ENCODE data around the gene SH2B3.
A peak's percentile ranks its signal among the peaks of the same experiment; 100 is the strongest.

- TF ChIP-seq CTCF (IDR thresholded peaks at IDR 0.05 in 2 of 3, conservative IDR thresholded peaks at IDR 0.05 in 1 of 3; ENCODE audit: insufficient read depth in 2 of 3, low read depth in 1 of 3, low read length in 3 of 3) (peak; percentile 70 to 88 (median 80); a peak in 5 of 6 replicates), TEAD4 (IDR thresholded peaks at IDR 0.05; ENCODE audit: low read length) (peak; percentile 34; the same call in 1 of the 2 replicates), TEAD4 (CRISPR knock-in tag; IDR thresholded peaks at IDR 0.05; ENCODE audit: borderline replicate concordance) (no peak), ZNF197 (CRISPR knock-in tag; IDR thresholded peaks at IDR 0.05; ENCODE audit: low read depth) (no peak), GATA2 (CRISPR knock-in tag; IDR thresholded peaks at IDR 0.05) (no peak), TRIM25 (IDR thresholded peaks at IDR 0.05; ENCODE audit: borderline replicate concordance) (no peak)
Measured at GRCh38 chr12:111451649-111452129, 46.0 kb downstream of the SH2B3 start.
